GM13977 (cell line): ENCODE data around the gene TOP2B.

Source experiments
- DNase-seq: peaks from one replicate; pipeline ENCODE4 v3.0.0; 2012; ENCODE audit warnings: low spot score
- in situ Hi-C: fragments of 300-500 bp; cut with MboI; formaldehyde crosslinking; loops from one replicate; pipeline ENCODE4 v1.12.0; 2022; ENCODE audit warnings: low sequenced_read_pairs, low pct_unique_long_range_greater_than_20kb, mixed read lengths, inconsistent platforms; ENCODE audit not compliant: unreplicated experiment
- TF ChIP-seq, protein P1 (sequence below): IDR thresholded peaks from 2 replicates; pipeline ENCODE4 v1.5.1; 2012; ENCODE audit warnings: mild to moderate bottlenecking, control low read depth; ENCODE audit not compliant: insufficient read depth; ENCODE audit errors: extremely low read depth, missing control alignments

Gene TOP2B

DNA sequence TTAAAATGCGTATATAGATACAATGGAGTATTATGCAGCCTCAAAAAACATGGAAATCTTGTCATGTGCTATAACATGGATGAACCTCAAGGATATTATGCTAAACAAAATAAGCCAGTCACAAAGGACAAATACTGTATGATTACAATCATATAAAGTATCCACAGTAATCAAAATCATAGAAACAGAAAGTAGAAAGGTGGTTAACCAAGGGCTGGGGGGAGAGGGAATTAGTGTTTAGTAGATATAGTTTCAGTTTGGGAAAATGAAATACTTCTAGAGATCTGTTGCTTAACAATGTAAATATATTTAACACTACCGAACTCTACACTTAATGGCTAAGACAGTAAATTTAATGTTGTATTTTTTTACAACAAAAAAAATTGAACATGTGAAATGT lies 9.0 kb downstream of the TOP2B start:
- in situ Hi-C loops: loop anchor here (10.0 to 25.0 kb wide), 2 partner anchors 199 to 457 kb away; no protein-coding TSS in a partner anchor
- DNase-seq: no peak
- TF ChIP-seq, protein P1, sequence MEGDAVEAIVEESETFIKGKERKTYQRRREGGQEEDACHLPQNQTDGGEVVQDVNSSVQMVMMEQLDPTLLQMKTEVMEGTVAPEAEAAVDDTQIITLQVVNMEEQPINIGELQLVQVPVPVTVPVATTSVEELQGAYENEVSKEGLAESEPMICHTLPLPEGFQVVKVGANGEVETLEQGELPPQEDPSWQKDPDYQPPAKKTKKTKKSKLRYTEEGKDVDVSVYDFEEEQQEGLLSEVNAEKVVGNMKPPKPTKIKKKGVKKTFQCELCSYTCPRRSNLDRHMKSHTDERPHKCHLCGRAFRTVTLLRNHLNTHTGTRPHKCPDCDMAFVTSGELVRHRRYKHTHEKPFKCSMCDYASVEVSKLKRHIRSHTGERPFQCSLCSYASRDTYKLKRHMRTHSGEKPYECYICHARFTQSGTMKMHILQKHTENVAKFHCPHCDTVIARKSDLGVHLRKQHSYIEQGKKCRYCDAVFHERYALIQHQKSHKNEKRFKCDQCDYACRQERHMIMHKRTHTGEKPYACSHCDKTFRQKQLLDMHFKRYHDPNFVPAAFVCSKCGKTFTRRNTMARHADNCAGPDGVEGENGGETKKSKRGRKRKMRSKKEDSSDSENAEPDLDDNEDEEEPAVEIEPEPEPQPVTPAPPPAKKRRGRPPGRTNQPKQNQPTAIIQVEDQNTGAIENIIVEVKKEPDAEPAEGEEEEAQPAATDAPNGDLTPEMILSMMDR: no peak

DNA sequence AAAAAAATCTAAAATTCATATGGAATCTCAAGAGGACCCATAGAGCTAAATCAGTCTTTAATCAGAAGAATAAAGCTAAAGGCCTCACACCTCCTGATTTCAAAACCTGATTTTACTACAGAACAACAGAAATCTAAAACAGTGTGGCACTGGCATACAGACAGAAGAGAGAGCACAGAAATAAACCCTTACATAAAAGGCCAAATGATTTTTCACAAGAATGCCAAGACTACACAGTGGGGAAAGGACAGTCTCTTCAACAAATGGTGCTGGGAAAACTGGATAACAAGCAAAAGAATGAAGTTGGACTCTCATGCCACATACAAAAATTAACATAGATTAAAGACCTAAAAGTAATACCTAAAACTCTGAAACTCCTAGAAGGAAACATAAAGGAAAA lies 10.1 kb downstream of the TOP2B start:
- TF ChIP-seq, protein P1: no peak
- no peak for DNase-seq
- in situ Hi-C loops: loop anchor here (10.0 to 25.0 kb wide), 2 partner anchors 200 to 458 kb away; no protein-coding TSS in a partner anchor

DNA sequence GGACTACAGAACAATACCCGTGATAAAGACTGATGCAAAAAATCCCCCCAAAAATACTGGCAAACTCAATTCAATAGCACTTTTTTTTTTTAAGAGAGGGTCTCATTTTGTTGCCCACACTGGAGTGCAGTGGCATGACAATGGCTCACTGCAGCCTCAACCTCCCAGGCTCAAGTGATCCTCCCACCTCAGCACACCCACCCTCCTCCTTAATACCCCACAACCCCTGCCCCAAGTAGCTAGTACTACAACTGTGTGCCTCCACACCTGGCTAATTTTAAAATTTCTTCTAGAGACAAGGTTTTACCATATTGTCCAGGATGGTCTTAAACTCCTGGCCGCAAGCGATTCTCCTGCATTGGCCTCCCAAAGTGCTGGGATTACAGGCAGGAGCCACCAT lies 11.4 kb downstream of the TOP2B start:
- in situ Hi-C loops: loop anchor here (10.0 to 25.0 kb wide), 2 partner anchors 201 to 459 kb away; no protein-coding TSS in a partner anchor

DNA sequence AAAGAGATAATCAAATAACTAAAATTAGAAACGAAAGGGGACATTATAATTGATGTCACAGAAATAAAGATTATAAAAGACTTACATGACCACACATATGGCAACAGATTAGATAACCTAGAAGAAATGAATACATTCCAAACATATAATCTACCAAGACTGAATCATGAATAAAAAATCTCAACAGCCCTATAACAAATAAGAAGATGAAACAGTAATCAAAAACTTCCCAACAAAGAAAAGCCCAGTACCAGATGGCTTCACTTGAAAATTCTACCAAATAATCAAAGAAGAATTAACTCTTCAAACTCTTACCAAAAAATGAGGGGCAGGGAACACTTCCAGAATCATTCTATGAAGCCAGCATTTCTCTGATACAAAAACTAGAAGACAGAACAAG lies 11.8 kb downstream of the TOP2B start:
- TF ChIP-seq, protein P1: no peak
- in situ Hi-C loops: loop anchor here (10.0 to 25.0 kb wide), 2 partner anchors 202 to 459 kb away; no protein-coding TSS in a partner anchor
- DNase-seq: no peak

More for the DNA sequence above, 11.4 kb downstream of the TOP2B start:
- TF ChIP-seq, protein P1: no peak
- no peak for DNase-seq

DNA sequence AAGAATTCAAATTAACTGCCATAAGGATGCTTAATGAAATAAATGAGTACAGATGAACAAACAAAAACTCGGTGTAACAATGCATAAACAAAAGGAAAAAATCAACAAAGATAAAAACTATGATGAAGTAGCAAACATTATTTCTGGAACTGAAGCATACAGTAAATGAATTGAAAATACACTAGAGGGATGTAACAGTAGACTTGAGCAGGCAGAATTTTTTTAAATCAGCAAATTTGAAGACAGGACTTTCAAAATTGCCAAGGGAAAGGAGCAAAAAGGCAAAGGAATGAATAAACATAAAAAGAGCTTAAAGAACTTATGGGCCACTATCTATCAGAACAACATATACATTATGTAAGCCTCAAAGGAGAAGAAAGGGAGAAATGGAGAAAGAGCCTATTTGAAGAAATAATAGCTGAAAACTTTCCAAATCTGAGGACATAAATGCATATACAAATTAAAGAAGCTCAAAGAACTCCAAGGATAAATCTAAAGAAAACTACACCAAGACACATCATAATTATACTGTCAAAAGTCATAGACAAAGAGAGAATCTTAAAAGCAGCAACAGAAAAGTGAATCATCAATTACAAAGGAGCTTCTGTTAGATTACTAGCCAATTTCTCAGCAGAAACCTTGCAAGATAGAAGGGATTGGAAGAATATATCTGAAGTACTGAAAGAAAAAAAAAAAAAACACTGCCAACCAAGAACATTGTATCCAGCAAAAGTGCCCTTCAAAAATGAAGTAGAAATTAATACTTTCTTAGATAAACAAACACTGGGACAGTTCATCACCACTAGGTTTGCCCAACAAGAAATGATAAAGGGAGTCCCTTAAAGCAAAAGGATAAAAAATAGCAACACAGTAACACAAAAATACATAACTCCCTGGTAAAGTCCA lies 15.5 kb downstream of the TOP2B start:
- no peak for DNase-seq
- in situ Hi-C loops: loop anchor here (25.0 kb wide), 1 partner anchor 1063 kb away; no protein-coding TSS in a partner anchor
- TF ChIP-seq, protein P1: no peak

DNA sequence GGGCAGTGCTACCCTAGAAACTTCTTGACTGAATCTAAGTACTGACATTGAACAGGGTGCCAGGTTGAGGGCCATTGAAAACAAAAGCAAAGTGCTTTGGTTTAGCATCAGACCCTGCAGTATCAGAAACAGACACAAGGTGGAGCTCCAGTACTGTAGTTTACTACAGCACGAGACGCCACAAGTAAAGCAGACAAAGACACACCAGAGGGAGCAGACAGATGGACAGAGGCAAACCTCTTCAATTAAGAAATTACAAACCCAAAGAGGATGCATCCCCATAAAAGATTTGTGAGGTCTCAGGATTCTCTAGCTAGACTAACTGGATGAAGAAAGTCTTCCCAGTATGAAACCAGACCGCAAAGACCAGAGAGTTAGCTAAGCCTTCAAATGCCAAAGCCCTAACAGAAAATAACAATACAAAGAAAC lies 16.6 kb downstream of the TOP2B start:
- peak; percentile 51 for DNase-seq
- TF ChIP-seq, protein P1: peak; percentile 90
- in situ Hi-C loops: loop anchor here (25.0 kb wide), 1 partner anchor 1064 kb away; no protein-coding TSS in a partner anchor
